Heart left ventricle (tissue), 13 donors: Measurements from ENCODE around the gene TMCO6.

Experiments
- POLR2A ChIP-seq, 2 donors: fragments of 450-650 bp; IDR thresholded peaks; one replicate each; pipeline ENCODE4 v1.6.1; 2017; ENCODE audit warnings: antibody characterized with exemption in 2 of 2, mild to moderate bottlenecking in 2 of 2, moderate library complexity in 2 of 2
- TF ChIP-seq, protein P1 (sequence below), 12 donors: fragments of 200-600 bp; sonication (generic) in 4 of 12; IDR thresholded peaks; one replicate each; pipeline versions ENCODE4 v1.5.0 to v1.8.0; 2018 to 2022; ENCODE audit warnings: antibody characterized with exemption in 12 of 12, mild to moderate bottlenecking in 5 of 12
- donor health status: ischemic (EF 13 %, LVEDD 7.1; RV severe dilation, severe dysfunction).
- donor health status: DM: no; HTN: yes; CAD: no.
- donor health status: DM: no; HTN: no; CAD: no.
- donor health status: ischemic (EF 25% LVEDD 6.9; RV normal size, moderate dysfunction).
- donor health status: ischemic (EF 25% LVEDD 5.7; RV mildly dilated, moderate dysfunction).
- donor health status: ischemic (EF 35%, LVEDD 5.7; RV mildly dilated, moderate dysfunction).
- donor health status: nonischemic (EF 11% LVEDD 7.7; RV severe dilation, severe dysfunction).
- donor health status: DM: yes; HTN: yes; CAD: no.
- donor health status: PGD.
- donor health status: ischemic (EF 29% LVEDD 5.4; RV normal size, mild dysfunction).
- donor health status: nonischemic (EF 23%, LVEDD 6.1; RV moderate dilation, normal function).

DNA sequence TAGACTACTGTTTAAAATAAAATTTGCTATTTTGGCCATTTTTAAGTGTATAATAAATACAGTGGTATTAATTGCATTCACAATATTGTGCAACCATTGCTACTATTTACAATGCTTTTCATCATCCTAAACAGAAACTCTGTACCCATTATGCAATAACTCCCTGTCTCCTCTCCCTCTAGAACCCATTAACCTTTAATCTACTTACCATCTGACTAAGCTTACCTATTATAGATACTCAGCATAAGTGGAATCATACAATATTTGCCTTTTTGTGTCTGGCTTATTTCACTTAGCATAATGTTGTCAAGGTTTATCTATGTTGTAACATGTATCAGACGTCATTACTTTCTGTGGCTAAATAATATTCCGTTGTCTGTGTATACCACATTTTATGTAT is 32.2 kb upstream of the TMCO6 start:
- TF ChIP-seq, protein P1, sequence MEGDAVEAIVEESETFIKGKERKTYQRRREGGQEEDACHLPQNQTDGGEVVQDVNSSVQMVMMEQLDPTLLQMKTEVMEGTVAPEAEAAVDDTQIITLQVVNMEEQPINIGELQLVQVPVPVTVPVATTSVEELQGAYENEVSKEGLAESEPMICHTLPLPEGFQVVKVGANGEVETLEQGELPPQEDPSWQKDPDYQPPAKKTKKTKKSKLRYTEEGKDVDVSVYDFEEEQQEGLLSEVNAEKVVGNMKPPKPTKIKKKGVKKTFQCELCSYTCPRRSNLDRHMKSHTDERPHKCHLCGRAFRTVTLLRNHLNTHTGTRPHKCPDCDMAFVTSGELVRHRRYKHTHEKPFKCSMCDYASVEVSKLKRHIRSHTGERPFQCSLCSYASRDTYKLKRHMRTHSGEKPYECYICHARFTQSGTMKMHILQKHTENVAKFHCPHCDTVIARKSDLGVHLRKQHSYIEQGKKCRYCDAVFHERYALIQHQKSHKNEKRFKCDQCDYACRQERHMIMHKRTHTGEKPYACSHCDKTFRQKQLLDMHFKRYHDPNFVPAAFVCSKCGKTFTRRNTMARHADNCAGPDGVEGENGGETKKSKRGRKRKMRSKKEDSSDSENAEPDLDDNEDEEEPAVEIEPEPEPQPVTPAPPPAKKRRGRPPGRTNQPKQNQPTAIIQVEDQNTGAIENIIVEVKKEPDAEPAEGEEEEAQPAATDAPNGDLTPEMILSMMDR (IDR thresholded peaks at IDR 0.05), result no peak
- no peak for TF ChIP-seq POLR2A (IDR thresholded peaks at IDR 0.05)
